HPDE6-E6E7 (cell line): ENCODE data around the gene LHFPL4.
"Not testable (repeated sequence)": the region's sequence is repeated elsewhere in the genome, so short reads cannot be mapped to it uniquely, and the experiment has no call there.

Experiments used
- DNase-seq: peaks from one replicate; pipeline ENCODE4 v3.0.0; 2011; ENCODE audit warnings: missing footprints; ENCODE audit errors: extremely low spot score

LHFPL4 gene

GRCh38 chr3:9536212-9536611 lies 17.4 kb downstream of the LHFPL4 start:
- no peak for DNase-seq

DNA sequence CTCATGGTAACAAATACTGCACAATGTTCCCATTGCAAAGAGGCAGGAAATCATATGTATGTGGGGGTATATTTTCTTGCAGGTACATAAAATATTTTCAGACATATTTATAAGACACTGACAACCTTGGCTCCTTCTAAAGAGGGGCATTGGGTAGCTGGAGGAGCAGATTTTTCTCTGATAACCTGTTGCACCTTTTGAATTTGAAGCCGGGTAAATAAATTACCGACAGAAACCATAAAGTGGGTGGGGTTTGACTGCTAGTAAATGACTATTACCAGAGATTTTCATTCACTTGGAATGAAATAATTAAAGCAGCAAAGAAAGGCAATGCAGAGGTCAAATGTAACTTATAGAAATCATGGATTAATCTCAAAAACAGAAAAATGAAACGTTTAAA lies 19.2 kb downstream of the LHFPL4 start:
- no peak for DNase-seq

- DNase-seq: no peak
Observed at GRCh38 chr3:9525078-9525477, 28.5 kb downstream of the LHFPL4 start.

DNA sequence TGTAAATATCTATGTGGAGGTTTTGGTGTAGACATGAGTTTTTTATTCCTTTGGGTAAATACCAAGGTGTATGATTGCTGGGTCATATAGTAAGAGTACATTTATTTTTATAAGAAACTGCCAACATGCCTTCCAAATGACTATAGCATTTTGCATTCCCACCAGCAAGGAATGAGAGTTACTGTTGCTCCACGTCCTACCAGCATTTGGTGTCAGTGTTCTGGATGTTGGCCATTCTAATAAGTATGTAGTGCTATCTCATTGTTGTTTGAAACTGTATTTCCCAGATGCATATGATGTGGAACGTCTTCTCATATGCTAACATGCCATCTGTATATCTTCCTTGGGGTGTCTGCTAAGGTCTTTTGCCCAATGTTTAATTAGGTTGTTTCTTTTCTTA lies 38.7 kb downstream of the LHFPL4 start:
- DNase-seq: no peak

DNA sequence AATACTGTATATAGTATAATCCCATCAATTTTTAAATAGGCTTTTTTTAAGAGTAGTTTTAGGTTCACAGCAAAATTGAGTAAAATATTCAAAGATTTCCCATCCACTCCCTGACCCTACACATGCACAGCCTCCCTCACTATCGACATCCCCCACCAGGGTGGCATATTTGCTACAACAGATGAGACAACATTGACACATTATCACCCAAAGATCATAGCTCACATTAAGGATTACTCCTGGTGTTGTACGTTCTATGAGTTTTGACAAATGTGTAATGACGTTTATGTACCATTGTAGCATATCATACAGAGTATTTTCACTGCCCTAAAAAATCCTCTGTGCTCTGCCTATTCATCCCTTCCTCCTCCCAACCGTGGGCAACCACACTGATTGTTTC lies 39.3 kb downstream of the LHFPL4 start:
- no peak for DNase-seq

DNA sequence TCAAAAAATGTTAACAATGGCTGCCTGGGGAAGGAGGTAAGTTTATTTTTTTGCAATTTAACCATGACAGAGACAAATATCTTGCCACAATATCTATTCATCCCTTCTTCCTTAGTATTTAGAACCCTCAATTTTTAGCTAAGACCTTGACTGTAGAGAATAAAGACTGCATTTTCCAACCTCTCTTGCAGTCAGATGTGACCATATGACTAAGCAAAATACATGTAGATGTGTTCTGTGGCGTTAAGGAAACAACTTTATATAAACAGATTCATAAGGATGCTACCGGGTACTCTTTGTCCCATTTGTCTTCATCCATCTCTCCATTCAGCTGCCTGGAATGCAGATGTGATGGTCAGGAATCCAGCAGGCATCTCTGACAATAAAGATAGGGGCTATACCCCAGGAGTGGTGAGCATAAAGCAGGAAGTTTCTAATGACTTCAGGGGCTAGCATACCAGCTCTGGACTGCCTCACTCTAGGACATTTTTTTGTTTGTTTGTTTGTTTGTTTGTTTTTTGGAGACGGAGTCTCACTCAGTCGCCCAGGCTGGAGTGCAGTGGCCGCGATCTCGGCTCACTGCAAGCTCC lies 41.1 kb downstream of the LHFPL4 start:
- no peak for DNase-seq

- no peak for DNase-seq
Observed at GRCh38 chr3:9508781-9509180, 44.8 kb downstream of the LHFPL4 start.

- no peak for DNase-seq
Observed at GRCh38 chr3:9507586-9508578, 45.7 kb downstream of the LHFPL4 start.

GRCh38 chr3:9503283-9503682 lies 50.3 kb downstream of the LHFPL4 start:
- DNase-seq: peak; percentile 16

- DNase-seq: no peak
Observed at GRCh38 chr3:9501226-9501625, 52.4 kb downstream of the LHFPL4 start.

GRCh38 chr3:9500108-9501050 lies 53.2 kb downstream of the LHFPL4 start:
- DNase-seq: peak; percentile 14

DNA sequence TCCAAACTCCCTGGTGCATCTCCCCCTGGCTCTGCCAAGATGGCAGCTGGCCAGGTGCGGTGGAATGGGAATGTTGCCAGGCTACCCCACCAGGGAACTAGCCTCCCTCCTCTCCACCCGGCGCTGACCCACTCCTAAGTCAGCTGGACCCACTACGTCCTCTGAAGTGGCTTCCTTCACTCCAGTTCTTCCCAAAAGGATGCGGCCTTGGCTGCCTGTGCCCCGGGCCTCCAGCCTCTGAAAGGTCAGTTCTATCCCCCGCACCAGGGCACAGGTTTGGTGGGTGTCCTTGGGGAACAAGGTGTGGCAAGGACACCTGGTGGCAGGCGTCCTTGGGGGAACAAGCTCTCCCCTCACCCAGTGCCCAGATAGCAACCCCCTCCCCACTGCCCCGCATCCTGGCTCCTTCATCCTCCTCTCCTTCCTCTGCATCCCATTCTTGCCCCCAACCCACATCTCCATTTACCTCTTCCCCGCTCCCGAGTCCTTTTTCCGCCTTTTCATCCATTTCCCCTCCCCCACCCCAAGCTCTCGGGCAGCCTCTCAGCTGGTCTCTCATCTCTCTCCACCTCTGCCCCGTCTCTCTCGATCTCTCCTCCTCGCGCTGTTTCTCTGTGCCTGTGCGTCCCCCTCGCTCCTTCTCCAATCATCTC lies 54.0 kb downstream of the LHFPL4 start:
- no peak for DNase-seq

- DNase-seq: no peak
Observed at GRCh38 chr3:9498781-9499180, 54.8 kb downstream of the LHFPL4 start.

DNA sequence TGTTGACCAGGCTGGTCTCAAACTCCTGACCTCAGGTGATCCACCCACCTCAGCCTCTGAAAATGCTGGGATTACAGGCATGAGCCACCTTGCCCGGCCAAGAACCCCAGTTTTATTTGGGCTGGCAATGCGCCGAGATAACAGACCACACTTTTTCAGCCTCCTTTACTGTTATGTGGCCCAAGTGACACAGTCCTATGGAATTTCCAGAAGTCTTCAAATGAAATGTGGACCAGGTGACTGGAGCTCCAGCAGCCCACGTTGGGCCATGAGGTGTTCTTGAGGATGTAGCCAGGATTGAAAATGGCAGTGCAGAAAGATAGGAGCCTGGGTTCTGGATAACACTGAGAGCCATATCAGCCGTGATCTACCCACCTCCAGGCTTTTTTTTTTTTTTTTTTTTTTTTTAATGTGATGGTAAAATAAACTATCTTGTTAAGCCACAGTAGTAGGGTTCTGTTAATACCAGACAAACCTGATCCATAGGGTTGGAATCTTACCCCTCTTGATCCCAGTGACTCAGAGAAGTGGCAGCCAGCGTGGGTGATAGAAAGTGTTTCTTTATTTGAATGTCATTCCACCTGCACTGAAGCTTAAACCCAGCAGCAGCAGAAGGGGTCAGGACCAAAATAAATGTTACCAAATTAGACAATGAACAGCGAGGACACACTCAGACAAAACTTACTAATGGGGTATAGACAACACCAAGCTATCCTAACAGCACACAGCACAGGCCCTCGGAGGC lies 55.6 kb downstream of the LHFPL4 start:
- DNase-seq: peak; percentile 20

GRCh38 chr3:9496893-9497292 lies 56.7 kb downstream of the LHFPL4 start:
- no peak for DNase-seq

GRCh38 chr3:9494036-9494435 lies 59.6 kb downstream of the LHFPL4 start:
- DNase-seq: not testable (repeated sequence)

- DNase-seq: no peak
Observed at GRCh38 chr3:9491506-9491905, 62.1 kb downstream of the LHFPL4 start.

DNA sequence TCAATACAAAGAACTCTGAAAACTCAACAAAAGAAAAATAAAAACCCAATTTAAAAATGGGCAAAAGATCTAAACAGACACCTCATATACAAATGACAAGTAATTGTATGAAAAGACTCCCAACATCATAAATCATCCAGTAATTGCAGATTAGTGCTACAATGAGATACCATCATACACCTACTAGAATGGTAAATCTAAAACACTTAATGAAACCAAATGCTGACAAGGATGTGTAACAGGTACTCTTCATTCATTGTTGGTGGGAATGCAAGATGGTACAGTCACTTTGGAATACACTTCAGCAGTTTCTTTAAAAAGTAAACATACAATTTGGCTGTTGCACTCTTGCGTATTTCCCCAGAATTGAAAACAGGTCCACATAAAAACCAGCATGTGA lies 68.4 kb downstream of the LHFPL4 start:
- no peak for DNase-seq

DNA sequence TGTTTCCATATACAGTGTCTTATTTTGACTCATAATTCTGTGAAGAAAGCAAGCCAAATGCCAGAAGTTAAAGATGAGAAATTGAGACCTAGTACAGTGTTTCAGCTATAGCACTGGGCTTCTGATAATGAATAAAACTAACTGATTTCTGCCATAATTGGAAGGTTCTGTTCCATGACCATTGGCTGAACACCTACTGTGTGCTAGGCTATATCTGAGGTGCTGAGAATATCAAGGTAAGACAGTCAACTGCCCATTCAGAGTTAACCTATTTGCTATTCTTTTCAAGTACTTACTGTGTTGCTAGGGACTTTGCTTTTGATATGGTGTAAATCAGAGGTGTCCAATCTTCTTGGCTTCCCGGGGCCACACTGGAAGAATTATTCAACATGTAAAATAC lies 73.4 kb downstream of the LHFPL4 start:
- no peak for DNase-seq

DNA sequence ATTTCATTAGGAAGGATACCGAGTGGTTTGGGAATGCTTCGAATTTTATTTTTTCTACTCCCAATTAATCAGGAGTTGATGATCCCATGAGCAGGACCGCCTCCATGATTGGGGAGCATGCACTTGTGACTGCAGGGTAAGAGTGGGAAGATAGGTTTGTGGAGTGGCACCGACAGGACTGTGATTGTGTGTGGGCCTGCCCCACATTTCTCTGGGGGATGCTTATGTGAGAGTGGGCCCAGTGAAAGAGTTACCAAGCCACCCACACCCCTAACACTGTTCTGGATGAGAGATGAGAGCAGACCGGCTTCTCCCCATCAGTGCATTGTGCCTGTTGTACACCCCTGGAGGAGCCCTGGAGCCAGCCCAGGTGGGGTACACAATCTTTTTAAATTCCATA lies 76.7 kb downstream of the LHFPL4 start:
- DNase-seq: no peak

DNA sequence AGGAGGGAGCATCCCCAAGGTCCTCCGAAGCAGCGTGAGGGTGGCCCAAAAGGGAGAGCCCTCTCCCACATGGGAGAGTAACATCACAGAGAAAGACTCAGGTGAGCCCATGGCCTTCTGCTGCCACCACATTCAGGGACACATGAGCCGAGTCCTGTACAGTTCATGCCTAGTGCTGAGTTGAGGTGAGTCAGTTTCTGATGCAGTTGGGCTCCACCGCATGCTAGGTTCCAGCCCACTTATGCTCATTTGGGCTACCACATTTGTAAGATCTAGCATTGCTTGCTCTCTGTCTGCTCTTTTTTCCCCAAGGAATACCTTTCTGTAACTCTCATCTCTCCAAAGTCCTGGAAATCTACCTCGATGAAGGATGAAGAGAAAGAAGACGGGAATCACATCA lies 79.1 kb downstream of the LHFPL4 start:
- no peak for DNase-seq
